HepG2 (cell line): ENCODE measurements around the gene PPA2.

Source experiments
- ATF5 ChIP-seq: sonication (generic); formaldehyde crosslinking; IDR thresholded peaks from 2 replicates; pipeline ENCODE4 v1.4.0; 2020; ENCODE audit warnings: mild to moderate bottlenecking, low read depth, missing genetic modification reagents
- CBX5 ChIP-seq: sonication (generic); formaldehyde crosslinking; IDR thresholded peaks from 2 replicates; pipeline ENCODE4 v1.4.0; 2020; ENCODE audit warnings: missing genetic modification reagents, borderline replicate concordance
- IKZF1 ChIP-seq: fragments of 450-650 bp; IDR thresholded peaks from 2 replicates; pipeline ENCODE4 v1.7.1; 2016
- SMC3 ChIP-seq: IDR thresholded peaks from 2 replicates; pipeline ENCODE4 v1.6.1; 2011; ENCODE audit warnings: low read length, improper control_type of control experiment
- ZNF207 ChIP-seq: fragments of 450-650 bp; IDR thresholded peaks from 2 replicates; pipeline ENCODE4 v1.6.1; 2016; ENCODE audit warnings: antibody characterized with exemption, borderline replicate concordance
- ZNF496 ChIP-seq: sonication (generic); formaldehyde crosslinking; IDR thresholded peaks from 2 replicates; pipeline ENCODE4 v1.8.1; 2023; ENCODE audit warnings: mild to moderate bottlenecking, moderate library complexity, missing genetic modification reagents; ENCODE audit not compliant: insufficient replicate concordance
- TF ChIP-seq, protein P1 (sequence below): sonication (generic); formaldehyde crosslinking; IDR thresholded peaks from 2 replicates; pipeline ENCODE4 v1.4.0; 2020; ENCODE audit warnings: low read depth, mild to moderate bottlenecking, missing genetic modification reagents
- TF ChIP-seq, protein P2 (sequence below): sonication (generic); formaldehyde crosslinking; IDR thresholded peaks from 2 replicates; pipeline ENCODE4 v1.8.0; 2022; ENCODE audit warnings: missing genetic modification reagents, mild to moderate bottlenecking, inconsistent platforms, borderline replicate concordance

- TF ChIP-seq SMC3 (no peak), ZNF207 (no peak), ZNF496 (CRISPR knock-in tag) (no peak), IKZF1 (no peak), CBX5 (CRISPR knock-in tag) (no peak), ATF5 (CRISPR knock-in tag) (no peak)
- TF ChIP-seq, protein P1, sequence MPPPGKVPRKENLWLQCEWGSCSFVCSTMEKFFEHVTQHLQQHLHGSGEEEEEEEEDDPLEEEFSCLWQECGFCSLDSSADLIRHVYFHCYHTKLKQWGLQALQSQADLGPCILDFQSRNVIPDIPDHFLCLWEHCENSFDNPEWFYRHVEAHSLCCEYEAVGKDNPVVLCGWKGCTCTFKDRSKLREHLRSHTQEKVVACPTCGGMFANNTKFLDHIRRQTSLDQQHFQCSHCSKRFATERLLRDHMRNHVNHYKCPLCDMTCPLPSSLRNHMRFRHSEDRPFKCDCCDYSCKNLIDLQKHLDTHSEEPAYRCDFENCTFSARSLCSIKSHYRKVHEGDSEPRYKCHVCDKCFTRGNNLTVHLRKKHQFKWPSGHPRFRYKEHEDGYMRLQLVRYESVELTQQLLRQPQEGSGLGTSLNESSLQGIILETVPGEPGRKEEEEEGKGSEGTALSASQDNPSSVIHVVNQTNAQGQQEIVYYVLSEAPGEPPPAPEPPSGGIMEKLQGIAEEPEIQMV, result no peak
- TF ChIP-seq, protein P2, sequence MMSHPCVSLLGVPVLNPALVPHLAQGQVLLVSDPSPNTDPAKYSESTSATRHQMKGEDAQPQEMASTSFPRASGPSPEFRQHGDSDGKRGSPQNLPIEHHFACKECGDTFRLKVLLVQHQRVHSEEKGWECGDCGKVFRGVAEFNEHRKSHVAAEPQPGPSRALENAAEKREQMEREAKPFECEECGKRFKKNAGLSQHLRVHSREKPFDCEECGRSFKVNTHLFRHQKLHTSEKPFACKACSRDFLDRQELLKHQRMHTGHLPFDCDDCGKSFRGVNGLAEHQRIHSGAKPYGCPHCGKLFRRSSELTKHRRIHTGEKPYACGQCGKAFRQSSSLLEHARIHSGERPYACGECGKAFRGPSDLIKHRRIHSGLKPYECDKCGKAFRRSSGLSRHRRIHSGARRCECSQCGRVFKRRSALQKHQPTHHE, result no peak
These were observed 116.4 kb downstream of the PPA2 start for GRCh38 chr4:105357258-105357980.
